ENCODE data around the gene HRK.
A peak's percentile ranks its signal among the peaks of the same experiment; 100 is the strongest.

HRK gene

DNA sequence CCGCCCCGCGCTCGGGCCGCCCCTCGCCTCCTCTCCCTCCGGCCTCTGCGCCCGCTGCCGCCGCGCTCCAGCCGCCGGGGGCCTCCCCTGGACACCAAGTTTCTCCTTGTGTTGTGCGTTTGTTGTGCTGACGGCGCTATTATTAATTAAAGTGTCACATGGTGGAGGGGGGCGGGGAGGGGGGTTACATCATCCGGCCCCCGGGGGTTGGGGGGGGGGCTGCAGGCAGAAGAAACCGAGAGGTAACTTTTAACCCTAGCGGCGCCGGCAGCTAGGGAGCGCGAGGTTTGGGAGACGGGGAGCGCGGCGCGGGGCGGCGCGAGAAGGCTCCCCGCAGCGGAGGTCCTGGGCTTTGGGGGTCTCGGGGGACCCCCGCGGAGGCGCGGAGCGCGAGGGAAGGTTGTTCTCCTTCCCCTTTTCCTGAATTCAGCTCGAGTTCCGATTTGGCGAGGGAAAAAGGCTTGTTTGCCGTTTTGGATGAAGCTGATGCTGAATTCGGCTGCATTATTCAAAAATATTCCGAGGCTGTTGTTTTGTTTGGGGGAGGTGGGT is at the start of gene HRK:
TSS of gene HRK (minus strand) at position 117 of the 552 bp plus-strand sequence. CDS start 134 bp downstream, outside the sequence.
- DNase-seq = no peak

DNA sequence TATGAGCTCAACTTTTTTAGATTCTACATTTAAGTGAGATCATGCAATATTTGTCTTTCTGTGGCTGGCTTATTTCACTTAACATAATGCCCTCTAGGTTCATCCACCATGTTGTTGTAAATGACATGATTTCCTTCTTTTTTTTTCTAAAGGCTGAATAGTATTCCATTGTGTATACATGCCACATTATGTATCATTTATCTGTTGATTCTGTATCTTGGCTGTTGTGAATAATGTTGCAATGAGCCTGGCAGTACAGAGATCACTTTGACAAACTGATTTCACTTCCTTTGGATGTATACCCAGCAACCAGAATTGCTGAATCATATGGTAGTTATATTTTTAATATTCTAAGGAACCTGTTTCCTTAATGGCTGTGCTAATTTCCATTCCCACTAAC is 48.6 kb upstream of the HRK start:
- no peak for DNase-seq

DNA sequence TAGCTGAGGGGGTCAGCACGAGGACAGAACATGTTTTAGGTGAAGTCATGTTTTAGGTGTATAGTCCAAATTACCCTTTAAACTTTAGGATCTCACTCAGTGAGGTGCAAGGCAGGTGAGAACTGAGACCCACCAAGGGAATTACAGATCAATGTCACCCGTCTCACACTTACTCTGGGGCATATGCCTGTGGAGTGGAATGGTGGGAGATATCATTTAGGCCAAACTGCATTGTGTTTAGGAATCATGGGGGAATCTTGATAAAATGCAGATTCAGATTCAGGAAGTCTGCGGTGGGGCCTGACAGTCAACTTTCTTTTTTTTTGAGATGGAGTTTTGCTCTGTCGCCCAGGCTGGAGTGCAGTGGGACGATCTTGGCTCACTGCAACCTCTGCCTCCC is 47.3 kb upstream of the HRK start:
- DNase-seq = no peak

DNA sequence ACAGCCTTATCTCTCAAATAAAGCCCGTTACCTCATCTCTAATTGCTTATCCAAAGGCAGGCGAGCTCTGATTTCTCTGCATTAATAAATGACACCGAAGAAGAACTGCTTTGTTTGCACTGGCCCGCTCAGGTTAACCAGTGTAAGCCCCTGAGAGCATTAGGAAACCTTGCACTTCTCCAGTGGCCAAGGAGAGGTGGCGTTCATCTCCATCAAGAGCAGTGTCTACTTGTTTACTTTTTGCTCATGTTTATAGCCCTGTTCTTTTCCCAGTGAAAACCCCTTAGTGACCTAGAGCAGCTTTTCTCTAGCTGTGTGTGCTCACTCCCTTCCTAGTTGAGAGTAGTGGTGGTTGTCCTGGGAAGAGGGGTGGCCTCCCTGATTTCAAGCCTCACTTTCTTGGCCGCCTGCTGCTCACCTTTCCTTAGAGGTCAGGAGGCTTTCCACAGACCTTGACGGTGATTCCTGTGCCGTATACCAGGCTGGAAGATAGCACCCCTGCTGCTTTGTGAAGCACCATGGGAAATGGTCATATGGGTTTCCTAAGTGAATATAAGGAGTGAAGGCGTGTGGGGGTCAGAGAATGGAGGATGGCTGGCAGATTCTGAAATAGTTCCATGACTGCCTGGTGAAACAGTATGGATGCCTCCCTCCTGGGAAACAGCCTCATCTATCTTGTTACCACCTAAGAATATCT is 46.2 kb upstream of the HRK start:
- no peak for DNase-seq

DNA sequence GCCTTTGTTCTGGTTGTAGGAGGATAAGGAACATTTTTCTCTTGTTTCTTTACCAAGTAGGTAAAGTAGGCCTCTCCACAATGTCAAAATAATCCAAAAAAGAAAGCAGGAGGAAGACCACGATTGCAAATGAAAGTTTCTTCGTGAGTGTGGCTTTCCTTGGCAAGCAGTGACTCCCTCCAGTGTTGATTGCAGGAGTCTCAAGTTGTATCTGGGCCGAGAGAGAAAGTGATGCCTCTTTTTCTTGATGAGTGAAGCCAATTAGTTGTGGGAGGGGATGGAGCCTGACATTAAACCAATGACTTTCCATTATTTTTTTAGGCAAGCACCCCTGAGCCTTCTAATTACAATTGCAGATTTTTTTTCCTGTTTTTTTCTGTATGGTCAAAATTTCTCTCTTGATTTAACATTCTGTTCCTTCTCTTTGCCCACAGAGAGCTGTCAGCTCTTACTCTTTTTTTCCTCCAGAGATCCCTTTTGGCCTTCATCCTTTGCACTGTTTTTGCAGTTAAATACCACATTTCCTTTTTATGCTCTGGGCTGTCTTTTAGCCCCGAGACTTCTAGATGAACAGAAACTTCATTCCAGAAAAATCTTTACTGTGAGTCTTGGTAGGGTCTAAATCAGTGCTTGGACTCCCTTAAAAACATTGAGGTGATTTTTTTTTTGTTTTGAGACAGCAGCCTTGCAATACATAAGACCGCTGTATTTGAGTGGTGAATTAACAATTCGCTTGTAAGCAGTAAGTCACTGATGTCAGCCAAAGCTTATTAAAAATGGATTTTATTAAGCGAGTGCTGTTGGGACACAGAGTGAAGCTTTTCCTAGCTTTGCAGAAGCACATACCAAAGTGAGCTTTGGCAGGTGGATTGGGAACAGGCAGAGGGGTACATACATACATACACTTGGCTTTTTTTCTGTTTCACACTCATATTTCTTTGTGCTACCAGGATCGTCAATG is 45.3 kb upstream of the HRK start:
- DNase-seq = no peak

DNA sequence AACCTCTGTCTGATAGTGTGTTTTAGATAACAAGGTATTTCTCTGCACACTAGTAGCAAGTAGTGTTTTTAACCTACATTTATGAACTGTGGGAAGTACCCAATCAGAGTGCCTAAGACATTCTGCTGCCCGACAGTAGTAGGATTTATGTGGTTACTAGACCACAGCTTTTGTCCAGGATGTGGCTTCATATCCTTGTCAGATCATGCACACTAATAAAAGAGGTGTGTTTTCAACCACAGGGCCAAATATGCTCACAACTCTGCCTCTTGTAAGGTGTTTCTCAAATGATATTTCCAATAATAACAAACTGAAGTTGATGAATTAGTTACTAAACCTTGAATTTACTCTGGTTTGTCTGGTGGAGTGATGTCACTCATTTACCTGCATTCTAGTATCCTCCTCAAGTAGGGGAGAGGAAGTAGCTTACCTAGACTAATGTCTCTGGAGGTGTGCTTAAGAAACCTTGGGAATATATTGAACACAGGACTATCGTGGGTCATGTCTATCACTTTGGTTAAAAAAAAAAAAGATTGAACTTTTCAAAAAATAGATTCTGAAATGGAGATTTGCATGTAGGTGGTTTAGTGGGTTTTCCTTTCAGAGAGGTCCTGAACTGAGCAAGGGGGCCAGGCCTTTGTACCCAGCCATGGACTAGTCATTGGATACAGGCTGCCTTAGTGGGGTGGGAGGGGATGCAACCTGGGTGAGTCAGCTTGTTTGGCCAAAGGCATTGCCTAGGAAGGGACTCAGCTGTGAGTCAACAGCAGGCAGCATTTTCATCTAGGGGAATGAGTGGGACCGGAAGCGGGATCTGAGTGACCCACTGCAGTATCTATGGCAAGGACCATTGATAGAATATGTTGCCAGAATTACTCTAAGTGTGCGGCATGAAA is 43.6 kb upstream of the HRK start:
- DNase-seq = peak; percentile 43 to 50

DNA sequence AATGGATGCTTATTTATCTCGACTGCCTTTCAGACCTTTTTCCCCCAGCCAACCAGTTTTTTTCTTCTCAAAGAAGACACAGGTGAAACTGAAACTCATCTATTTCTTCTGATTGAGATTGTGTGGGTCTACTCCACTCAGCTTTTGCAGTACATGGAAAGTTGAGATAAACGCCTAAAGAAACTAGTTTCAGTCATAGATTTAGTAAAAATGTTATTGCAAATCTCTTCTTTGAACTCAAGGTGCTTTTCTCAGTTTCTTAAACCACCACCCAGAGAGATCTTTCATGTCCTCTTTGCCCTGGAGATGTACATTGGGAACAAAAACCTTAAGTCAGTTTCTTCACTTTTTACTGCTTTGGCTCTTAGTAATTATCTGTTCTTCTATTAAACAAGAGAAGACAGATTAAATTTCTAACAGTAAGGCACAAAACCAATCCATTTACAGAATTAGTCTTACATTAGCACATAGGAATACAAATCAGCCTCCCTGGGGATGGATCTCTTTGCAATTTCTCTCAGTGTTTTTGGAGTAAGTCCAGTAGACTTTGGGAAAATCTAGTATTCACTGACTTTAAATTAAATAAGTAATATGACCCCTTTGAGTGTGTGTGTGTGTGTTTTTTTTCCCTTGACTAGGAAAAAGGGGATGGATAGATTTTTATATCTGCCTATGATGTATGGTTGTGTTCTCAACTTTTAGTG is 41.1 kb upstream of the HRK start:
- DNase-seq = no peak

DNA sequence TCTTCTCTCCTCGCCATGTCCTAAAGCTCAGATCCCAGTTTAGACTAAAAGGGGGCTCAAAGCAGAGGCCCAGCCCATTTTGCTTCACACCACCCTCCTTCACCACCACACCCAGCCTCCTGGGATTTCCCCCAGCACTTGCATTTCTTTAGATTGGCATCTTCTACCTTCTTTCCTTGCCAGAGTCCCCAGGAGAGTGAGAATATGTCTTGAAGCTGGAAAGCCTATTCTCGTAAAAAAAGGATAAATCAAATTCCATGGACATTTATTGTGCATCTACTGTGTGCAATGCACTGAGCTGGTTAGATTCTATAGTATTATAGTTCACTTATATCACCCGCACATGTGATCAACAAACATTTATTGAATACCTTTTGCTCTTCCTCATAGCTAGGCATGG is 39.7 kb upstream of the HRK start:
- no peak for DNase-seq

DNA sequence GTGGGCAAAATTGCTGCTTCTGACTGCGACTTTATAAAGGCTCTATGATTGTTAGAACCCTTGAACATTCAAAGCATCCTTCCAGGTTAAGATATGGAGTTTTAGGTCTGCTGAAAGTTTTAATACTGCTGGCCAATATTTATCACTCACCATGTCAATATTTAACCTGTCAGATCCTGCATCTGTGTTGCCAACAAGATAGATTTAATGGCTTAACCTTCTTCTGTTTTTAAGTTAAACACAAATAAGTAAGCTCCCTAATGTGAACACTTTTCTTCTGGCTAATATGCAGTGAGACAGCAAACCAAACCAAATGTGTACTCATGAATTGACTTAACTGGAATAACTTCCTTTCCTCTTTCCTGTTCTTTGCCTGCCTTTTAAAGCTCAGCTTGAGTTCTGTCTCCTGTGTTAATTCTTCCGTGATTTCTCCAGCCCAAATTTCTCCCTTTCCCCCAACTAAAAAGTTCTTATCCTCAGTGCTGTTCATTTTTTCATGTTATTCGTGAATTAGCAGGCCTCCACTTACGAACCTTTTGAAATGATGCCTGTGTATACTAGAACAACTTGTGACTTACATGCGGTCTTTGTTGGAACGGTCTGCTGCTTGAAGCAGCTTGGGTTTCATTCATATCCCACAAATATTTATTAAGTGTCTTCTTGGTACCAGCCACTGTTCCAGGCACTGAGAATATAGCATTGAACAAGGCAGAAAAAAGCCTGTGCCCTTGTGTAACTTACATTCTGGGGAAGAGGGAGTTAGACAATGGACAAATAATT is 38.7 kb upstream of the HRK start:
- DNase-seq = no peak

DNA sequence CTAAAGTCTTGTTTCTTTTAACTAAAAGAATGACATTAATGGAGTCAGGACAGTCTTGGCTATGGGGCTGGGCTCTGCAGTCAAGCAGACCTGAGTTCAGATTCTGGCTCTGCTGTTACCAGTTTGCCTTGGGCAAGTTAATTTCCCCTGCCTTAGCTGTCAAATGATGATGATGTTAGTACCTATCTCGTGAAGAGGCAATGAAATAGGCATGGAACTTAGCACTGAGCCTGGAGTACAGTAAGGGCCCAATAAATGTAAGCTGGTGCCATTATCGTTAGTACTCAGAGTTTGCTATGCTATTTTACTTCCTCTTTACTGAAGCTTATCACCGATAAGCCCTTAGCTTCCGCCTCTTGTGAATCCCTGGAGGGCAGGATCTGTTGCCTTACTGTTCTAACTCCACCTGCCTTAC is 38.0 kb upstream of the HRK start:
- peak; percentile 67 to 77 for DNase-seq

DNA sequence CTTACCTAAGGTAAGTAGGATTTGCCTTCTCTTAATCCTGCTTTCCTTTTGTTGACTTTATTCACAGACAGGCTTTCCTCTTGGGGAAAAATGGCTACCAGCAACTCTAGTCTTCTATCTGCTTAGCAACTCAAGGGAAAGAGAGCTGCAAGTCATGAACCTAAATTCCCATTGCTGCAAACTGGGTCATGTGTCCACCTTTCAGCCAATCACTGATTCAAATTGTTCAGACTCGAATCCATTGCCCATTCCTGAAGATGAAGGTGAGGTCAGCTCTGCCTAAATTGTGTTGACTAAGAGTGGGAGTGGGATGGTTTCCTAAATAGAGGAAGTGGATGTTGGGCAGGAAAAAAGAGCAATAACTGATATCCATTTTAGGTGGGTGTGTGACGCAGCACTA is 37.2 kb upstream of the HRK start:
- peak in 1 of 2 experiments; percentile 34 for DNase-seq

DNA sequence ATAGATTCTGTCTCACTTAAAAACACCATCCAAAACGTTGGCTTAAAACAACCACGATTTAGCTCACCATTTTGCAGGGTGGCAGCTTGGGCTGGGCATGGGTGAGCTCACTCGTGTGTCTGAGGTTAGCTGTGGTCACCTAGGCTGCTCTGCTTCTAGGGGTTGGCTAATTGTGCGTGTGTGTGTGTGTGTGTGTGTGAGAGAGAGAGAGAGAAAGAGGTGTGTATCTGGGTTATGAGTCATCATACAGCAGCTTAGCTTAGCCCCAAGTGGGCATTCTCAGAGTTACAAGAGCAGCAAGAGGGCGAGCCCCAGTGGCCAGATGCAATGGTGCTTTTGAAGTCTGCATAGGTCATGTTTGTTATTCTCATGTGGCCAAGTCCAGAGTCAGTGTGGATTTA is 35.5 kb upstream of the HRK start:
- DNase-seq = no peak

DNA sequence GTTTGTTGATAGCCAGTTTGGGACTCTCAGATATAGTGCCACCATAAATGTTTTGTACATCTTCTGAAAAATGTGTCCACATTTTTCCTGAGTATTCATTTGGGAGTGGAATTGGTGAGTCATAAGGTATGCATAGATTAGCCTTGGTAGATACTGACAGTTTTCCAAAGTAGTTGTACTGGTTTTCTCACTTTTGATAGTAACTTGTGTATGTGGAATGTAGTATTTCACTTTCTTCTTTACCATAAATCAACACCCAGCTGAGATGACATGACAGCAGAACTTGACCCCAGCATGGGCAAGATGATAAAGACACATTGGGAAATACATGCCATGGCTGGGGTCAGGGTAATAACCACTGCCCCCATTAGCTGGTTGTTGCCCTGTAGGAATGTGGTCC is 34.9 kb upstream of the HRK start:
- DNase-seq = no peak

DNA sequence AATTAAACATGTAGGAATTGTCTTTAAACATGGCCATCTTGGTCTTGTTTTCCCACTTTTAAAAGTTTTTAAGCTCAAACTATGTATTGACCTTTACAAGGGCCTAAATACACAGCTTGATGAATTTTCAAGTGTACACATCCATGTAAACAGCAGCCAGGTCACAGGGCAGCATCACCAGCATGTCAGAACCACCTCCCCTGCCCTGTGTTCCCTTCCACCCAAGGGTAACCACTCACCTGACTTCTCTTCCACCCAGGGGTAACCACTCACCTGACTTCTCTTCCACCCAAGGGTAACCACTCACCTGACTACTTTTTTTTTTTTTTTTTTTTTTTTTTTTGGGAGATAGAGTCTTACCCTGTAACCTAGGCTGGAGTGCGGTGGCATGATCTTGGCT is 34.1 kb upstream of the HRK start:
- no peak for DNase-seq

DNA sequence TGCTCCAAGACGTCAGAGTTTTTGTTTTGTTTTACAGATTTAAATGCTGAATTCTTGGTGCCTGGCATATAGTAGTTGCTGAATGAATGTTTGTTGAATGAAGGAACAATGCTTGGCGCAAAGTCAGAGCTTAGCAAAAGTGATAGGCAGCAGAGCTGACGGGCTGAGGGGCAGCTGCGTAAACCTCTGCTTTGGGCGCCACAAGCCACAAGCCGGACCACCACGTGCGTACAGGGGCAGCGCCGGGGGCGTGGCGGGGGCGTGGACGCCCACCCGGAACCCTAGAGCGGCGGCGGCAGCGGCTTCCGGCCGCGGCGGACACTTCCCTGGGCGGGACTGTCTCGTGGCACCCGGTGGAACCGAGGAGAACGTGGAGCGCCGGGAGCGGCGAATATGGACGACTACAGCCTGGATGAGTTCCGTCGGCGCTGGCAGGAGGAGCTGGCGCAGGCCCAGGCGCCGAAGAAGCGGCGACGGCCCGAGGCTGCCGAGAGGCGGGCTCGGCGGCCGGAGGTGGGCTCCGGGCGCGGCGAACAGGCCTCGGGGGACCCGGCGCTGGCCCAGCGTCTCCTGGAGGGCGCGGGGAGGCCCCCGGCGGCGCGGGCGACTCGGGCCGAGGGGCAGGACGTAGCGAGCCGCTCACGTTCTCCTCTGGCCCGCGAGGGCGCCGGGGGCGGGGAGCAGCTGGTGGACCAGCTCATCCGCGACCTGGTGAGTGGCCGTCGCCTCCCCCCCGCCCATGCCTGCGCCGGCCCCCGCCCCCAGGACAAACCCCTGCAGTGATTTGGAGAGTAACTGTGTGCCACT is 29.6 kb upstream of the HRK start, which contains the start of gene FBXW8:
TSS of gene FBXW8 (plus strand) at position 306 of the 807 bp plus-strand sequence. CDS start at position 394, 88 bp downstream.
- DNase-seq = peak; percentile 52

DNA sequence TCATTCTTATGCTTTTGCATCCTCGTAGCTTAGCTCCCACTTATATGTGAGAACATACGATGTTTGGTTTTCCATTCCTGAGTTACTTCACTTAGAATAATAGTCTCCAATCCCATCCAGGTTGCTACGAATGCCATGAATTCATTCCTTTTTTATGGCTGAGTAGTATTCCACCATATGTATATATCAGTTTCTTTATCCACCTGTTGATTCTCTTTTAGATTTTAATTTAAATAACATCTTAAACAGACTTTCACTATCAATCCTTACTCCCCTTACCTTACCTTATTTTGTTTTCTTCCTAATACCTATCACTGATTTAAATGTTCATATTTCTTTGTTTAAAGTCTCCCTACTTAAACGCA is 29.0 kb upstream of the HRK start:
- no peak for DNase-seq

DNA sequence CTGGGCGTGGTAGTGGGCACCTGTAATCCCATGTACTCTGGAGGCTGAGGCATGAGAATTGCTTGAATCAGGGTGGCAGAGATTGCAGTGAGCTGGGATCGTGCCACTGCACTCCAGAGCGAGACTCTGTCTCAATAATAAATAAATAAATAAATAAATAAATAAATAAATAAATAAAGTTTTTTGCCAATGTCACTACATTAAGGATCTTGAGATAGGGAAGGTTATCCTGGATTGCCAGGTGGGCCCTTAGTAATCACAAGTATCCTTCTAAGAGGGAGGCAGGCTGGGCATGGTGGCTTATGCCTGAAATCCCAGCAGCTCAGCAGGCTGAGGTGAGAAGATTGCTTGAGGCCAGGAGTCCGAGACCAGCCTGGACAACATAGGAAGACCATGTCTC is 25.0 kb upstream of the HRK start:
- DNase-seq = no peak

DNA sequence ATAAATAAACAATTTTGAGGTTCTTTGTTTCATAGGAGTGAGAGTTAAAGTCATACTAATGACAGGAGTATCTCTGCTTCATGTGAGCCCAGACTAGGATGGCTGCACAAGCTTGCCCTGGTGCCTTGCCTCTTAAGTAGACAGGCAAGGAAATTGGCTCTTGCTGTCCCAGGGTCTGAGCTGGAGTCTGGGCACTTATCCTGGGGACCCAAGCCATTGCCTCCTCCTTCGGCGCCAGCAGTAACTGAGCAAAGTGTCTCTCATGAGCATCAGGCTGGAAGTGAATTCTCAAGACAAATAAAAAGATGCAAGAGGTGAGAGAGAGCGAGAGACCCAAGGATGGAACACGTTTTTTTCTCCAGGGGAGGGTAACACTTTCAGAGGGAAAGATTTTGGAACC is 22.6 kb upstream of the HRK start:
- no peak for DNase-seq

DNA sequence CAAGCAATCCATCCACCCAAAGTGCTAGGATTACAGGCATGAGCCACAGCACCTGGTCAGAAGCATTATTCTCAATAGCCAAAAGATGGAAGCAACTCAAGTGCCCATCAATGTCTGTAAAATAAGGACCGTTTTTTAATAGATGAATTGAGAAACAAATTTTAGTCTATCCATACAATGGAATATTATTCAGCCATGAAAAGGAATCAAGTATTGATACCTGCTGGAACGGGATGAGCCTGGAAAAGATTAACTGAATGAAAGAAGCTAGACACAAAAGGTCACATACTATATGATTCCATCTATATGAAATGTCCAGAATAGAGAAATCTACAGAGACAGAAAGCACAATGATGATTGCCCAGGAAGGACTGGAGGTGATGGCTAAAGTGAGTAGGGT is 20.4 kb upstream of the HRK start:
- DNase-seq = no peak

DNA sequence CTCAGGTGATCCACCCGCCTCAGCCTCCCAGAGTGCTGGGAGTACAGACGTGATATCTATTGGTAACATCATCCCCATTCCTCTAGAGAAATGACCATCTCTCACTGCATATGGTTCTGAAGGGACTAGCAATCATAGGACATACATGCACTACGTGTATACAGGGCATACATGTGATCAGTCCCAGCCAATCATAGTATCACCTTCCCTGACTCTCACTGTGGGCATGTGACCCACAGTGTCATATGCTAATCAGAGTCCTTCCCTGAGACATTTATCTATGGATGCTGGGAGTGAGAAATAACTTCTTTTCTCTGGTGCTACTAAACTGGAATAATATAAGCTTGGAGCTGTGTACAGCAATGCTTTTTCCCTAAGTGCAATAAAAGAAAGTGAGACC is 17.4 kb upstream of the HRK start:
- no peak for DNase-seq
